ENCODE results near the gene ZNF646. TPM values are rescaled to one million over a fixed set of nuclear protein-coding genes. Genes with fewer than 3 reads are reported as not detected.

ZNF646 gene
- total RNA-seq (10 to 100 TPM in 1 of 4 donors, 1 to 10 TPM in 3; 7.8 to 10.3 (median 9.3) TPM), polyA plus RNA-seq (6.4 TPM)
- long read RNA-seq, donor 1, full-length matches to known transcripts, result 4 of 8 reads
- long read RNA-seq, donor 1, partial matches to known transcripts, result 3 of 8 reads
- long read RNA-seq, donor 1, other reads (novel, unspliced or antisense), result 1 of 8 reads
- long read RNA-seq, donor 2, full-length matches to known transcripts, result 2 of 4 reads
- long read RNA-seq, donor 2, partial matches to known transcripts, result 2 of 4 reads
- long read RNA-seq, donor 2, other reads (novel, unspliced or antisense), result 0 of 4 reads
- long read RNA-seq, donor 3, full-length matches to known transcripts, result 2 of 6 reads
- long read RNA-seq, donor 3, partial matches to known transcripts, result 4 of 6 reads
- long read RNA-seq, donor 3, other reads (novel, unspliced or antisense), result 0 of 6 reads
- long read RNA-seq, donor 4, full-length matches to known transcripts, result 2 of 9 reads
- long read RNA-seq, donor 4, partial matches to known transcripts, result 7 of 9 reads
- long read RNA-seq, donor 4, other reads (novel, unspliced or antisense), result 0 of 9 reads

GRCh38 chr16:31073970-31074813, at the start of gene ZNF646, which contains the start of gene ZNF668:
Gene ZNF646 (plus strand): TSS chr16:31074422. CDS start chr16:31076325, 1,903 bp downstream.
Gene ZNF668 (minus strand): TSS chr16:31074240. CDS start chr16:31064459, 9,781 bp downstream.
- peak; percentile 96 for ATAC-seq
- DNase-seq, result peak; percentile 99
- Histone ChIP-seq H3K4me3 (ENCODE audit: low read length) (peak within 1 kb of the TSS; percentile 94), H3K4me1 (ENCODE audit: control insufficient read depth, insufficient read depth, low read length) (peaks cover 7% of the 10 kb centered on the region), H3K27ac (ENCODE audit: low read length) (peak within 1 kb of the TSS; percentile 95), H3K9me3 (ENCODE audit: control insufficient read depth, low read length) (no peaks in the 10 kb centered on the region), H3K27me3 (ENCODE audit: control insufficient read depth, insufficient read depth) (no peaks in the 10 kb centered on the region)
- intact Hi-C loops (cut with DNase I), result loop anchor here in 1 of 4 donors (5.0 to 10.0 kb wide), 2 partner anchors 42 to 89 kb away; partner anchors contain the start of genes HSD3B7 and STX4
- WGBS, result under 1% methylated on average over 48 of the region's 48 CpGs

- ATAC-seq (no peak), DNase-seq (no peak)
- H3K4me1 ChIP-seq (ENCODE audit: control insufficient read depth, insufficient read depth, low read length), result no peaks in the 10 kb centered on the region
- 64% methylated on average over 5 of the region's 5 CpGs for WGBS
- no peaks in the 10 kb centered on the region for H3K27me3 ChIP-seq (ENCODE audit: control insufficient read depth, insufficient read depth)
- H3K27ac ChIP-seq (ENCODE audit: low read length), result no peak overlapping the region
- no peaks in the 10 kb centered on the region for H3K9me3 ChIP-seq (ENCODE audit: control insufficient read depth, low read length)
- no peak overlapping the region for H3K4me3 ChIP-seq (ENCODE audit: low read length)
- intact Hi-C loops (cut with DNase I), result no loop called here
Observed at GRCh38 chr16:31025339-31025738, 48.9 kb upstream of the ZNF646 start.

- Histone ChIP-seq H3K9me3 (ENCODE audit: control insufficient read depth, low read length) (no peaks in the 10 kb centered on the region), H3K27me3 (ENCODE audit: control insufficient read depth, insufficient read depth) (no peaks in the 10 kb centered on the region), H3K4me1 (ENCODE audit: control insufficient read depth, insufficient read depth, low read length) (no peaks in the 10 kb centered on the region), H3K4me3 (ENCODE audit: low read length) (no peak overlapping the region), H3K27ac (ENCODE audit: low read length) (no peak overlapping the region)
- 76% methylated on average over 5 of the region's 5 CpGs for WGBS
- no peak for DNase-seq
- intact Hi-C loops (cut with DNase I), result no loop called here
- ATAC-seq, result no peak
Observed at GRCh38 chr16:31029272-31029671, 45.0 kb upstream of the ZNF646 start.

- DNase-seq (no peak), ATAC-seq (no peak)
- 81% methylated on average over 4 of the region's 4 CpGs for WGBS
- no peaks in the 10 kb centered on the region for H3K27me3 ChIP-seq (ENCODE audit: control insufficient read depth, insufficient read depth)
- no peaks in the 10 kb centered on the region for H3K4me1 ChIP-seq (ENCODE audit: control insufficient read depth, insufficient read depth, low read length)
- H3K4me3 ChIP-seq (ENCODE audit: low read length), result no peak overlapping the region
- H3K27ac ChIP-seq (ENCODE audit: low read length), result no peak overlapping the region
- intact Hi-C loops (cut with DNase I), result loop anchor here in 1 of 4 donors (5.0 kb wide), 1 partner anchor 41 kb away; the partner anchor contains the start of genes ZNF646 and ZNF668
- no peaks in the 10 kb centered on the region for H3K9me3 ChIP-seq (ENCODE audit: control insufficient read depth, low read length)
Observed at GRCh38 chr16:31031276-31031675, 42.9 kb upstream of the ZNF646 start.

- whole genome bisulfite sequencing, result under 1% methylated on average over 75 of the region's 75 CpGs
- H3K4me3 ChIP-seq (ENCODE audit: low read length), result peak within 1 kb of the TSS; percentile 85
- H3K27ac ChIP-seq (ENCODE audit: low read length), result peak within 1 kb of the TSS; percentile 81
- DNase-seq (peak; percentile 97 to 99 (median 99)), ATAC-seq (peak; percentile 96)
- H3K9me3 ChIP-seq (ENCODE audit: control insufficient read depth, low read length), result no peaks in the 10 kb centered on the region
- intact Hi-C loops (cut with DNase I), result loop anchor here in 1 of 4 donors (5.0 kb wide), 1 partner anchor 39 kb away; the partner anchor contains the start of genes ZNF646 and ZNF668
- no peaks in the 10 kb centered on the region for H3K27me3 ChIP-seq (ENCODE audit: control insufficient read depth, insufficient read depth)
- H3K4me1 ChIP-seq (ENCODE audit: control insufficient read depth, insufficient read depth, low read length), result no peaks in the 10 kb centered on the region
Observed at GRCh38 chr16:31032736-31033708, 41.2 kb upstream of the ZNF646 start, which contains the start of gene STX4. Gene STX4 (plus strand): TSS chr16:31033558. CDS start chr16:31033806, 248 bp downstream.

GRCh38 chr16:31033709-31034492, 40.3 kb upstream of the ZNF646 start:
- Histone ChIP-seq H3K27me3 (ENCODE audit: control insufficient read depth, insufficient read depth) (no peaks in the 10 kb centered on the region), H3K4me3 (ENCODE audit: low read length) (peak overlapping the region; percentile 85), H3K27ac (ENCODE audit: low read length) (peak overlapping the region; percentile 65), H3K9me3 (ENCODE audit: control insufficient read depth, low read length) (no peaks in the 10 kb centered on the region), H3K4me1 (ENCODE audit: control insufficient read depth, insufficient read depth, low read length) (no peaks in the 10 kb centered on the region)
- intact Hi-C loops (cut with DNase I), result loop anchor here in 1 of 4 donors (5.0 kb wide), 1 partner anchor 38 kb away; the partner anchor contains the start of genes ZNF646 and ZNF668
- DNase-seq (peak; percentile 93 to 96 (median 96)), ATAC-seq (peak; percentile 90)
- WGBS, result under 1% methylated on average over 47 of the region's 47 CpGs

GRCh38 chr16:31036691-31037090, 37.5 kb upstream of the ZNF646 start:
- no peak for ATAC-seq
- intact Hi-C loops (cut with DNase I), result no loop called here
- H3K27ac ChIP-seq (ENCODE audit: low read length), result no peak overlapping the region
- H3K4me1 ChIP-seq (ENCODE audit: control insufficient read depth, insufficient read depth, low read length), result no peaks in the 10 kb centered on the region
- DNase-seq, result no peak
- H3K27me3 ChIP-seq (ENCODE audit: control insufficient read depth, insufficient read depth), result no peaks in the 10 kb centered on the region
- WGBS, result 60% methylated on average over 2 of the region's 2 CpGs
- H3K9me3 ChIP-seq (ENCODE audit: control insufficient read depth, low read length), result no peaks in the 10 kb centered on the region
- no peak overlapping the region for H3K4me3 ChIP-seq (ENCODE audit: low read length)

GRCh38 chr16:31038993-31039392, 35.2 kb upstream of the ZNF646 start:
- H3K27me3 ChIP-seq (ENCODE audit: control insufficient read depth, insufficient read depth), result no peaks in the 10 kb centered on the region
- DNase-seq, result no peak
- H3K27ac ChIP-seq (ENCODE audit: low read length), result no peak overlapping the region
- WGBS, result 96% methylated on average over 2 of the region's 2 CpGs
- ATAC-seq, result no peak
- H3K9me3 ChIP-seq (ENCODE audit: control insufficient read depth, low read length), result no peaks in the 10 kb centered on the region
- intact Hi-C loops (cut with DNase I), result no loop called here
- H3K4me1 ChIP-seq (ENCODE audit: control insufficient read depth, insufficient read depth, low read length), result no peaks in the 10 kb centered on the region
- H3K4me3 ChIP-seq (ENCODE audit: low read length), result no peak overlapping the region

- H3K4me3 ChIP-seq (ENCODE audit: low read length), result no peak overlapping the region
- H3K27me3 ChIP-seq (ENCODE audit: control insufficient read depth, insufficient read depth), result no peaks in the 10 kb centered on the region
- no peak for DNase-seq
- no peaks in the 10 kb centered on the region for H3K4me1 ChIP-seq (ENCODE audit: control insufficient read depth, insufficient read depth, low read length)
- H3K9me3 ChIP-seq (ENCODE audit: control insufficient read depth, low read length), result no peaks in the 10 kb centered on the region
- ATAC-seq, result no peak
- intact Hi-C loops (cut with DNase I), result no loop called here
- 90% methylated on average over 10 of the region's 10 CpGs for whole genome bisulfite sequencing
- H3K27ac ChIP-seq (ENCODE audit: low read length), result no peak overlapping the region
Observed at GRCh38 chr16:31042866-31043265, 31.4 kb upstream of the ZNF646 start.
